ENCODE measurements around the gene SLC6A6.

The SLC6A6 gene

DNA sequence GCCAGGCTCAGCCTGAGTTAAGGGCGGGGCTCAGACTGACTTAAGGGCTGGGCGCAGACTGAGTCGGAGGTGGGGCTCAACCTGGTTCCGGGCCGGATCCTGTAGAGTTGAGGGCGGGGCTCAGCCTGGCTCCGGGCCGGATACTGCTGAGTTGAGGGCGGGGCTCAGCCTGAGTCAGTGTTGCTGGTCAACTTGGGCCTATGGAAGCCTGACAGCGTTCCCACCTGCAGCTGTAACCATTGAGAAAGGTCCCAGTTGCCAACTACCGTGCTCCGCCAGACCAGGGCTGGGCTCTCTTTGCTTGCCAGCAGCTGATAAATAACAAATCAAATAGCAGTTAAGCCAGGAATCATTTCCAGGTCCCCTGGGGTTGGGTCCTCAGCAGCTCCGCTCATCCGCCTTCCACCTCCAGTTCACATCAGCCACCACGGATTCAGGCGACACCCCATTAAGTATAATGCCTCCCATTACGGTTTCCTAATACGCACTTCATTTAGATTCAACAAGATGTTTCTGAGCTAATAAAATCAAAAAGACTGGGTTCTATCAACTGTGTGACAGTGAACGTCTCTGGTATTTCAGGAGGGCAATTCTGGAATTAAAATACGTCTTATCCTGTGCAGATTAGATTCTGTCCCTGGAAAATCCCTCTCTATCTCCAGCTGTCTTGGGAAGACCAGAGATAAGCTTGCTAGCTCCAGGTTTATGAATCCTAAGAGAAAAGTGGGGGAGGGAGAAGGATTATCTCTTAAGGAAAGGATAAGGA, 130.5 kb downstream of the SLC6A6 start:
- H3K4me2 ChIP-seq (ENCODE audit: low read length) = no peak overlapping the region
- no peaks in the 10 kb centered on the region for H3K36me3 ChIP-seq (ENCODE audit: control insufficient read depth in 1 of 2, insufficient read depth in 2 of 2, low read length in 2 of 2)
- H2BK12ac ChIP-seq (ENCODE audit: low read length) = no peak overlapping the region
- no peaks in the 10 kb centered on the region for H3K4me1 ChIP-seq (ENCODE audit: control insufficient read depth in 1 of 2, insufficient read depth in 2 of 2, low read length in 2 of 2)
- H3K79me2 ChIP-seq (ENCODE audit: control insufficient read depth, insufficient read depth, low read length, poor library complexity) = no peaks in the 10 kb centered on the region
- H2AFZ ChIP-seq (ENCODE audit: insufficient read depth, low read length, poor library complexity) = no peak overlapping the region
- H4K91ac ChIP-seq (ENCODE audit: low read depth, low read length) = no peak overlapping the region
- no peak overlapping the region for H3K23ac ChIP-seq (ENCODE audit: low read length)
- no peak overlapping the region for H4K8ac ChIP-seq (ENCODE audit: low read depth, low read length)
- H3K27me3 ChIP-seq (ENCODE audit: insufficient read depth, low read length) = peaks cover 2% of the 10 kb centered on the region
- H3K4ac ChIP-seq (ENCODE audit: low read depth, low read length) = no peak overlapping the region
- no peaks in the 10 kb centered on the region for H3K79me1 ChIP-seq (ENCODE audit: low read length)
- H2BK120ac ChIP-seq (ENCODE audit: insufficient read depth, low read length, poor library complexity) = no peak overlapping the region
- H3K4me3 ChIP-seq (ENCODE audit: low read depth, low read length) = no peak overlapping the region
- H4K12ac ChIP-seq (ENCODE audit: low read depth, low read length) = no peak overlapping the region
- H3K9me3 ChIP-seq (ENCODE audit: insufficient read depth, low read depth, low read length) = no peaks in the 10 kb centered on the region
- no peak for DNase-seq
- no peak overlapping the region for H3K14ac ChIP-seq (ENCODE audit: low read length)
- WGBS (ENCODE audit: extremely low coverage, insufficient coverage, insufficient read length) = no CpG with 5 or more reads among the region's 20 CpGs
- no peak overlapping the region for H3K9ac ChIP-seq (ENCODE audit: low read length)
- H2BK5ac ChIP-seq (ENCODE audit: low read depth, low read length, poor library complexity) = no peak overlapping the region
- no peak overlapping the region for H2AK5ac ChIP-seq (ENCODE audit: low read length)
- H3K18ac ChIP-seq (ENCODE audit: low read length) = no peak overlapping the region
- no peak overlapping the region for H3K27ac ChIP-seq (ENCODE audit: low read depth, low read length)

DNA sequence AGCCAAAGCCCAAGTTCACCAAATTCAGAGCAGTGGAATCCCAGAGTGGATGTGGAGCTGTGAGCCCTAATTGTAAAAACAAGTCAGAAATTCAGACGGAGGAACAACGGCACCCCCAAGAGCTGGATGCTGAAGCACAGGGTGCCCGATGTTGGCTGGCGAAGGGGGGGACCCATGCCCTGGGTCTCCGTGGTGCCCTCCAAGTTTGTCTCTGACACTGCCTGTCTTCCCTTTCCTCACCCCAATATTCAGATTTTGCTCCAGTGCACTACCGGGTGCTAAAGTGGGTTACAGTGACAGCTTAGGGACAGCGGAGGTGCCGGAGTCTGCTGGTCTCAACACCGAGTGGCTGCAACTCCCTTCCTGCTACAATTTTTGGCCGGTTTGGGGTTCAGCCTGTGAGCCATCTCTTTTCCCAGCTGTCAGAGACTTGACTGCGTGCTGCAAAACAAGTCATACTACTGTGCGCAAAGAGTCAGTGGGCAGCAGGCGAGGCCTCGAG, 131.1 kb downstream of the SLC6A6 start:
- Histone ChIP-seq H3K4me3 (ENCODE audit: low read depth, low read length) (no peak overlapping the region), H3K36me3 (ENCODE audit: control insufficient read depth in 1 of 2, insufficient read depth in 2 of 2, low read length in 2 of 2) (no peaks in the 10 kb centered on the region), H2BK120ac (ENCODE audit: insufficient read depth, low read length, poor library complexity) (no peak overlapping the region), H3K9me3 (ENCODE audit: insufficient read depth, low read depth, low read length) (no peaks in the 10 kb centered on the region), H3K14ac (ENCODE audit: low read length) (no peak overlapping the region), H3K79me2 (ENCODE audit: control insufficient read depth, insufficient read depth, low read length, poor library complexity) (no peaks in the 10 kb centered on the region), H3K4me1 (ENCODE audit: control insufficient read depth in 1 of 2, insufficient read depth in 2 of 2, low read length in 2 of 2) (no peaks in the 10 kb centered on the region), H2BK12ac (ENCODE audit: low read length) (no peak overlapping the region), H4K91ac (ENCODE audit: low read depth, low read length) (no peak overlapping the region), H3K27ac (ENCODE audit: low read depth, low read length) (no peak overlapping the region), H4K8ac (ENCODE audit: low read depth, low read length) (no peak overlapping the region), H2AK5ac (ENCODE audit: low read length) (no peak overlapping the region), H3K23ac (ENCODE audit: low read length) (no peak overlapping the region), H2AFZ (ENCODE audit: insufficient read depth, low read length, poor library complexity) (no peak overlapping the region), H3K9ac (ENCODE audit: low read length) (no peak overlapping the region), H2BK5ac (ENCODE audit: low read depth, low read length, poor library complexity) (no peak overlapping the region), H4K12ac (ENCODE audit: low read depth, low read length) (no peak overlapping the region), H3K4me2 (ENCODE audit: low read length) (no peak overlapping the region), H3K4ac (ENCODE audit: low read depth, low read length) (no peak overlapping the region), H3K27me3 (ENCODE audit: insufficient read depth, low read length) (peaks cover 2% of the 10 kb centered on the region), H3K18ac (ENCODE audit: low read length) (no peak overlapping the region), H3K79me1 (ENCODE audit: low read length) (no peaks in the 10 kb centered on the region)
- no peak for DNase-seq
- WGBS (ENCODE audit: extremely low coverage, insufficient coverage, insufficient read length) = no CpG with 5 or more reads among the region's 14 CpGs

DNA sequence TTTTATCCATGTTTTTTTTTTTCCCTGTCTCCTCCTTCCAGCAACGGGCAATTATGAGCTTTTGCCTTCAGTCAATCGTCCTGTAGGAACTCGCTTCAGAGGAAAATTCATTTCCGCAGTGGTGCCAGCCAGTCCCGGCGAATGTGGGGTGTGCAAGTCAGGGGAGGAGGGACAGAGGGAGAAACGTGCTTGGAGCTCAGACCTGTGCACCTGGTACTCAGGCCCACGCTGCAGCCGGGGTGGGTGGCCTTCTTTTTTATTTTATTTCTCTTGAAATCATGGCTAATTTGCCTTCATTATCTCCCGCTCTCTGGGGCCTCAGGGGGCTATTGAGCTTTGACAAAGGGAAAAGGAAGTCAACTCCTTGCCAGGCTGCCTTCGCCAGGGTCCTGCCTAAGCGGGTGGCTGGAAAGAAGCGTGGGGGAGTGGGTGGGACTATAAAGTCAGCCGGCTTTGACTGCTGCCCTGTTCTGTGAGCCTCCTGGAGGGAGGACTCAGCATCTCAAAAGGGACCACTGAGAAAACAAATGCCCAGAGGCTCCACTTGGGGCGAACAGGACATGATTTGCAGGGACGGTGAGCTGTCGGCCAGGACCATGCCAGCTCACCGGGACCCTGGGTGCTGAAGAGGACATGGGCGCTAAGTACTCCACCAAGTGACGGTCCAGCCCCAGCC, 132.2 kb downstream of the SLC6A6 start:
- no CpG with 5 or more reads among the region's 20 CpGs for WGBS (ENCODE audit: extremely low coverage, insufficient coverage, insufficient read length)

DNA sequence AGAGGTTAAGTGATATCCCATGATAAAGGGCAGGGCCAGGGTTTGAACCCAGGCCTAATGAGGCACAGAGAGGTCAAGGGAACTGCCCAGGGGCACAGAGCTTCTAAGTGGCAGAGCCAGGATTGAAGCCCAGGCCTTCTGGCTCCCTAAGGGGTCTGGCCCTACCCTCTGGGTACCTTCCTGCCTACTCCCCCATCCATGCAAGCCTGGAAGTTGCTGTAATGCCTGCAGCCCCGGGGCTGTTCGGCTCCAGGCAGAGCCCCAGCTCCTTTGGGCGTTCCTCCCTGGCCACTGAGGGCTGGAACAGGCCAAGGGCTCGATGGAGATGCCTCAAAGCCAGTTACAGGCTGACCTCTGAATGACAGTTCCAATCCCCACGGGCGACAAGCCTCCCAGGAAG, 133.2 kb downstream of the SLC6A6 start:
- H4K91ac ChIP-seq (ENCODE audit: low read depth, low read length) = no peak overlapping the region
- no peak overlapping the region for H2BK12ac ChIP-seq (ENCODE audit: low read length)
- H2BK120ac ChIP-seq (ENCODE audit: insufficient read depth, low read length, poor library complexity) = no peak overlapping the region
- no peaks in the 10 kb centered on the region for H3K9me3 ChIP-seq (ENCODE audit: insufficient read depth, low read depth, low read length)
- H3K14ac ChIP-seq (ENCODE audit: low read length) = no peak overlapping the region
- no peak overlapping the region for H3K23ac ChIP-seq (ENCODE audit: low read length)
- no peaks in the 10 kb centered on the region for H3K79me1 ChIP-seq (ENCODE audit: low read length)
- no peak overlapping the region for H3K27ac ChIP-seq (ENCODE audit: low read depth, low read length)
- H3K36me3 ChIP-seq (ENCODE audit: control insufficient read depth in 1 of 2, insufficient read depth in 2 of 2, low read length in 2 of 2) = no peaks in the 10 kb centered on the region
- H3K79me2 ChIP-seq (ENCODE audit: control insufficient read depth, insufficient read depth, low read length, poor library complexity) = no peaks in the 10 kb centered on the region
- H3K18ac ChIP-seq (ENCODE audit: low read length) = no peak overlapping the region
- H2AK5ac ChIP-seq (ENCODE audit: low read length) = no peak overlapping the region
- no peak overlapping the region for H2BK5ac ChIP-seq (ENCODE audit: low read depth, low read length, poor library complexity)
- no peaks in the 10 kb centered on the region for H3K27me3 ChIP-seq (ENCODE audit: insufficient read depth, low read length)
- H3K4me3 ChIP-seq (ENCODE audit: low read depth, low read length) = no peak overlapping the region
- no peak overlapping the region for H3K4me2 ChIP-seq (ENCODE audit: low read length)
- no peak overlapping the region for H3K9ac ChIP-seq (ENCODE audit: low read length)
- H3K4me1 ChIP-seq (ENCODE audit: control insufficient read depth in 1 of 2, insufficient read depth in 2 of 2, low read length in 2 of 2) = no peaks in the 10 kb centered on the region
- no peak overlapping the region for H4K12ac ChIP-seq (ENCODE audit: low read depth, low read length)
- DNase-seq = no peak
- WGBS (ENCODE audit: extremely low coverage, insufficient coverage, insufficient read length) = no CpG with 5 or more reads among the region's 6 CpGs
- H4K8ac ChIP-seq (ENCODE audit: low read depth, low read length) = no peak overlapping the region
- no peak overlapping the region for H2AFZ ChIP-seq (ENCODE audit: insufficient read depth, low read length, poor library complexity)
- H3K4ac ChIP-seq (ENCODE audit: low read depth, low read length) = no peak overlapping the region

More for the DNA sequence above, 132.2 kb downstream of the SLC6A6 start:
- H3K9me3 ChIP-seq (ENCODE audit: insufficient read depth, low read depth, low read length) = no peaks in the 10 kb centered on the region
- no peak overlapping the region for H3K4me3 ChIP-seq (ENCODE audit: low read depth, low read length)
- H2BK12ac ChIP-seq (ENCODE audit: low read length) = no peak overlapping the region
- DNase-seq = no peak
- no peaks in the 10 kb centered on the region for H3K79me1 ChIP-seq (ENCODE audit: low read length)
- no peak overlapping the region for H3K9ac ChIP-seq (ENCODE audit: low read length)
- no peak overlapping the region for H2BK5ac ChIP-seq (ENCODE audit: low read depth, low read length, poor library complexity)
- H3K23ac ChIP-seq (ENCODE audit: low read length) = no peak overlapping the region
- H3K14ac ChIP-seq (ENCODE audit: low read length) = no peak overlapping the region
- H3K4me2 ChIP-seq (ENCODE audit: low read length) = no peak overlapping the region
- no peak overlapping the region for H2AFZ ChIP-seq (ENCODE audit: insufficient read depth, low read length, poor library complexity)
- H4K8ac ChIP-seq (ENCODE audit: low read depth, low read length) = no peak overlapping the region
- no peaks in the 10 kb centered on the region for H3K36me3 ChIP-seq (ENCODE audit: control insufficient read depth in 1 of 2, insufficient read depth in 2 of 2, low read length in 2 of 2)
- no peak overlapping the region for H4K12ac ChIP-seq (ENCODE audit: low read depth, low read length)
- H3K27me3 ChIP-seq (ENCODE audit: insufficient read depth, low read length) = peaks cover 2% of the 10 kb centered on the region
- H3K4ac ChIP-seq (ENCODE audit: low read depth, low read length) = no peak overlapping the region
- H3K79me2 ChIP-seq (ENCODE audit: control insufficient read depth, insufficient read depth, low read length, poor library complexity) = no peaks in the 10 kb centered on the region
- no peak overlapping the region for H2AK5ac ChIP-seq (ENCODE audit: low read length)
- no peaks in the 10 kb centered on the region for H3K4me1 ChIP-seq (ENCODE audit: control insufficient read depth in 1 of 2, insufficient read depth in 2 of 2, low read length in 2 of 2)
- H2BK120ac ChIP-seq (ENCODE audit: insufficient read depth, low read length, poor library complexity) = no peak overlapping the region
- no peak overlapping the region for H4K91ac ChIP-seq (ENCODE audit: low read depth, low read length)
- no peak overlapping the region for H3K27ac ChIP-seq (ENCODE audit: low read depth, low read length)
- H3K18ac ChIP-seq (ENCODE audit: low read length) = no peak overlapping the region
